ENCODE results near the gene SDK2. TPM values are rescaled to one million over a fixed set of nuclear protein-coding genes. Genes with fewer than 3 reads are reported as not detected.

The SDK2 gene
- total and polyA plus RNA-seq, 9 of the 15 experiments (the other 6 are each of a cell fraction or from before 2014, with no cell fraction given), result 0.04 TPM; not detected in 8

- no peak overlapping the region for H3K9ac ChIP-seq (ENCODE audit: insufficient read depth in 1 of 2, low read depth in 2 of 2, low read length in 2 of 2)
- ChIA-PET CTCF (ENCODE audit: low intra/inter-chr PET ratio) (no interaction called here), POLR2A (no interaction called here)
- H3K9me1 ChIP-seq (ENCODE audit: control insufficient read depth, insufficient read depth, low read length), result peaks cover 4% of the 10 kb centered on the region
- no peak overlapping the region for H3K27ac ChIP-seq (ENCODE audit: extremely low read depth, low read depth, low read length)
- H3K9me3 ChIP-seq (replicated peaks; ENCODE audit: control insufficient read depth, insufficient read depth, low read depth, low read length), result no peaks in the 10 kb centered on the region
- intact Hi-C loops (cut with micrococcal nuclease) (no loop called here), in situ Hi-C loops (cut with MboI) (no loop called here)
- no peak overlapping the region for H2AFZ ChIP-seq (ENCODE audit: low read depth, low read length)
- FAIRE-seq, result no peak
- BruUV-seq (replicated peaks), result no TSS peak
- WGBS (ENCODE audit: insufficient coverage, low coverage, missing lambda C conversion rate), result 0% methylated on average over 4 of the region's 4 CpGs
- no peaks in the 10 kb centered on the region for H3K36me3 ChIP-seq (ENCODE audit: control insufficient read depth, insufficient read depth, low read length)
- DNase-seq (ENCODE audit: extremely low read depth in 1 of 4, low spot score in 3 of 4), result no peak
- no peak for ATAC-seq
- H3K4me2 ChIP-seq (ENCODE audit: insufficient read depth, low read length), result no peak overlapping the region
- H4K20me1 ChIP-seq (replicated peaks; ENCODE audit: control insufficient read depth, insufficient read depth, low read length), result no peaks in the 10 kb centered on the region
- no peaks in the 10 kb centered on the region for H3K27me3 ChIP-seq (ENCODE audit: control insufficient read depth in 2 of 2, insufficient read depth in 2 of 2, low read length in 2 of 2)
- no peaks in the 10 kb centered on the region for H3K79me2 ChIP-seq (ENCODE audit: control insufficient read depth, insufficient read depth, low read length)
- no peak overlapping the region for H3K4me3 ChIP-seq
- H3K4me1 ChIP-seq (replicated peaks in 1 of 2; ENCODE audit: control insufficient read depth in 2 of 2, insufficient read depth in 2 of 2, low read length in 2 of 2), result no peaks in the 10 kb centered on the region
- no peak for TF ChIP-seq RB1 (IDR thresholded peaks at IDR 0.05; ENCODE audit: low read depth)
- no peak for TF ChIP-seq ZNF407 (IDR thresholded peaks at IDR 0.05; ENCODE audit: low read depth)
- no peak for TF ChIP-seq MAZ (CRISPR knock-in tag; conservative IDR thresholded peaks at IDR 0.05 in 1 of 2, IDR thresholded peaks at IDR 0.05 in 1 of 2)
- TF ChIP-seq HEY1 (CRISPR knock-in tag; IDR thresholded peaks at IDR 0.05; ENCODE audit: borderline replicate concordance), result no peak
- TF ChIP-seq YBX1 (IDR thresholded peaks at IDR 0.05), result no peak
- TF ChIP-seq ZNF253 (CRISPR knock-in tag; conservative IDR thresholded peaks at IDR 0.05), result no peak
- TF ChIP-seq ELF4 (CRISPR knock-in tag; IDR thresholded peaks at IDR 0.05), result no peak
- no peak for TF ChIP-seq GTF2F1 (IDR thresholded peaks at IDR 0.05; ENCODE audit: low read depth, low read length)
- TF ChIP-seq ZNF609 (CRISPR knock-in tag; IDR thresholded peaks at IDR 0.05; ENCODE audit: borderline replicate concordance), result no peak
- TF ChIP-seq RBM34 (IDR thresholded peaks at IDR 0.05; ENCODE audit: borderline replicate concordance, insufficient read depth, low read length), result no peak
Measured at GRCh38 chr17:73679476-73679875, 35.2 kb upstream of the SDK2 start.

Measured in K562 (cell line).